ENCODE measurements around the gene DHDH.
"Not testable (repeated sequence)": the region's sequence is repeated elsewhere in the genome, so short reads cannot be mapped to it uniquely, and the experiment has no call there.

DHDH gene

GRCh38 chr19:48933382-48933932 is at the start of gene DHDH:
TSS of gene DHDH (plus strand) at chr19:48933699. CDS start at chr19:48933722, 23 bp downstream.
- peak; percentile 72 for DNase-seq

- DNase-seq: no peak
Measured at GRCh38 chr19:48883726-48884125, 49.8 kb upstream of the DHDH start.

- DNase-seq: no peak
Measured at GRCh38 chr19:48887861-48888612, 45.5 kb upstream of the DHDH start.

DNA sequence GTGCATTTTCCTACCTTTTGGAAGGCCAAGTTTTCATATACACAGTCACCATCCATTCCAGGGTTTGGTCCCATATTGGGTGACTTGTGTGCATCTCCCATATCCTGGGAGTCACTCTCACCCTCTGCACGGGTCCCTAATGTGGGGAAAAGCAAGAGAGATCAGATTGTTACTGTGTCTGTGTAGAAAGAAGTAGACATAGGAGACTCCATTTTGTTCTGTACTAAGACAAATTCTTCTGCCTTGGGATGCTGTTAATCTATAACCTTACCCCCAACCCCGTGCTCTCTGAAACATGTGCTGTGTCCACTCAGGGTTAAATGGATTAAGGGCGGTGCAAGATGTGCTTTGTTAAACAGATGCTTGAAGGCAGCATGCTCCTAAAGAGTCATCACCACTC is 44.0 kb upstream of the DHDH start:
- not testable (repeated sequence) for DNase-seq

DNA sequence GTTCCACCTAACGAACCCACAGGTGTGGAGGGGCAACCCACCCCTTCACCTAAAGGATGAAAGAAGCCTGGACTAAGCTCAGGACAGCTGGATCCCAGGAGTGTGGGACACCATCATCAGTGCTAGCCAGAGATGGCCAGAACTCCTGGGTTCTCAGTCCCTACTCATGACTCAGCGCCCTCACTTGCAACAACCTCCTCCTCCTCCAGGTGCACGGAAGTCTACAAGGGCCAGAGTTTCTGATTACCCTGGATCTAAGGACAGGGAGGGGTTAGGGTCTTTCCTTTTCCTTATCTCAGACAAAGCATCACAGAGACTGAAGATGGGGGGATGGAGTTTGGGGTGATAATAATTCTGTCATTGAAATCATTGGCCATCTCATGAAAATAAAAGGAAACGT is 42.9 kb upstream of the DHDH start:
- no peak for DNase-seq

- no peak for DNase-seq
Measured at GRCh38 chr19:48895226-48895625, 38.3 kb upstream of the DHDH start.

GRCh38 chr19:48896191-48896720 is 37.2 kb upstream of the DHDH start:
- DNase-seq: peak; percentile 57

DNA sequence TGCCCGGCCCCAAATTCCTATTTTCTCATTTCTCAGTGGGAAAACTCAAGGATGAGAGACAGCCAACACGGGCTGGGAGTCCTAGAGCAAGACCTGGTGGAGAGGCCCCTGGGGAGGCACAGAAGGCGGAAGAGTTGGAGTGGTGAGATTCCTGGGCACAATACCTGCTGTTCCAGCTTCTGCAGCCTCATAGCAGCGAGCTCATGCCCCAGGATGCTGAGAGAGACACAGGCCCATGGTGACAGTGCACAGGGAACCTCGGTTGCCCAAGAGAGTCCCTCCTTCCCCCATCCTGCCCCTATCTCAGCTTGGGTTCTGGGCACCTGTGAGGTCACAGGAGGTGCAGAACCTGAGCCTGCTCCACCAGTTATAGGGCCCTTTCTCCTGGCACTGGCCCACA is 36.3 kb upstream of the DHDH start:
- DNase-seq: no peak

DNA sequence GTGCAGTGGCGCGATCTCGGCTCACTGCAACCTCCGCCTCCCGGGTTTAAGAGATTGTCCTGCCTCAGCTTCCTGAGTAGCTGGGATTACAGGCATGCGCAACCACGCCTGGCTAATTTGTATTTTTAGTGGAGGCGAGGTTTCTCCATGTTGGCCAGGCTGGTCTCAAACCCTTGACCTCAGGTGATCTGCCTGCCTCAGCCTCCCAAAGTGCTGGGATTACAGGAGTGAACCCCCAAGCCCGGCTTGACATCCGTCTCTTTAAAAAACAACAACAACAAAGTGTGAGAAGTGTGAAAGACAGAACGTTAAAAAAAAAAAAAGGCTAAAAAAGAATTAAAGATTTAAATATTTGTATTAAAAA is 34.1 kb upstream of the DHDH start:
- not testable (repeated sequence) for DNase-seq

DNA sequence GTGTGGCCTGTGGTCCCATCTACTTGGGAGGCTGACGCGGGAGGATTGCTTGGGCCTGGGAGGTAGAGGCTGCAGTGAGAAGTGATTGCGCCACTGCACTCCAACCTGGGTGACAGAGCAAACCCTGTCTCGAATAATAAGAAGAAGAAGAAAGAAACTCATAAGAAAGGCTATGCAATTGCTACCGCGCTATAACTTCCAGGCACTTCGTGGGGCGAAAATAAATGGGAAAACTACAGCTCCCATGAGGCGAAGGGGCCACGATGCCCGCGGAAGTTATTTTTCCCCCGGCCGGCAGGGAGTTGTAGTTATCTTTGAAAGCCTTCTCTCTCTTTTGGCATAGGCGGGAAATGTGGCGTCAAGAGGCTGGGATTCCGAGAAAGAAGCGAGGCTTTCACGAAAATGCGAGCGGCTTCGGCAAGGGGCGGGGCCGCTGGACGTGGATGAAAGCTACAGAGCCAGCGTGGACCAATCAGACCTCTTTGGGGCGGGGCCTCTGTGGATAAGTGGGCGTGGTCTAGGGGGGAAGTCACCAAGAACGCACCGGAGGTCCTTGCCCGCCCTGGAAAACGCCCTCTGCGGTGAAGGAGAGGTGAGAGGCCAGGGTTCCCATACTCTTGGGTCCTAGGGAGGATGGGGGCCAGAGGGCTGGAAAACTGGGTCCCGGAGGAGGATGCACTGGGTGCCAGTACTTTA is 33.6 kb upstream of the DHDH start, which contains the start of gene NUCB1:
NUCB1 (plus strand) TSS at position 532 of the 696 bp plus-strand sequence. CDS start 485 bp downstream, outside the sequence.
- DNase-seq: peak; percentile 100

DNA sequence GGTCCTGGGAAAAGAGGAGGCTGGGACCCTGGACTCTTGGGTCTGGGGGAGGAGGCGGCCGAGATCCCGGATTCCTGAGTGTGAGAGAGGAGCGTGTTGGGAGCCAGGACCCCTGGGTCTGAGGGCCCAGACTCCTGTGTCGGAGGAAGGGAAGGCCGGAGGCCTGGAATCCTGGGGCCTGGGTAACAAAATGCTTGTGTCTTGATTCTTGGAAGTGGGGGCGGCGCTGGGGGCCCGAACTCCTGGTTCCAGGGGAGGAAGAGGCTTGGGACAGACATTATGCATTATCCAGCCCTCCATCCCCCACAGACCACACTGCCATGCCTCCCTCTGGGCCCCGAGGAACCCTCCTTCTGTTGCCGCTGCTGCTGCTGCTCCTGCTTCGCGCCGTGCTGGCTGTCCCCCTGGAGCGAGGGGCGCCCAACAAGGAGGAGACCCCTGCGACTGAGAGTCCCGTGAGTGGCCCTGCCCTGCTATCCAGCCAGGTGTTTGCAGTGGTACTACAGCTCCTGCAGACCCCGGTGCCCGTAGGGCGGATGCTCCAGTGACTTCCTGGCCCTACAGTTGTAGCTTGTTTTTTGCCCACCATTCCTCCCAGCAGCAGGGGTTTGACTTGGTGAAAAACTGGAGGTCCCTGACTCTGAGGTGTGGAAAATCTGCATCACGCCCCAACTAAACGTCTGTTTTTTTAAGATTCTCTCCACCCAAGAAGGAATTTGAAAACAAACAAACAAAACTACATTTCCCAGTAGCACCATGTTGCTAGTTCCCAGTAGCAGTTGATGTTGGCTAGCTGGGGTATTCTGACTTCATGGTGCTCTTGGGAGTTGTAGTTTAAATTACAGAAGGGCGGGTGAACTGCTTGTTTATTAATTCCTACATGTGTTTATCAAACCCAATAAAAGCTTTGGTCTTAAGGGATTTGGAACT is 32.8 kb upstream of the DHDH start:
- DNase-seq: peak; percentile 39

GRCh38 chr19:48902291-48902690 is 31.2 kb upstream of the DHDH start:
- DNase-seq: not testable (repeated sequence)

GRCh38 chr19:48903788-48904187 is 29.7 kb upstream of the DHDH start:
- DNase-seq: not testable (repeated sequence)

DNA sequence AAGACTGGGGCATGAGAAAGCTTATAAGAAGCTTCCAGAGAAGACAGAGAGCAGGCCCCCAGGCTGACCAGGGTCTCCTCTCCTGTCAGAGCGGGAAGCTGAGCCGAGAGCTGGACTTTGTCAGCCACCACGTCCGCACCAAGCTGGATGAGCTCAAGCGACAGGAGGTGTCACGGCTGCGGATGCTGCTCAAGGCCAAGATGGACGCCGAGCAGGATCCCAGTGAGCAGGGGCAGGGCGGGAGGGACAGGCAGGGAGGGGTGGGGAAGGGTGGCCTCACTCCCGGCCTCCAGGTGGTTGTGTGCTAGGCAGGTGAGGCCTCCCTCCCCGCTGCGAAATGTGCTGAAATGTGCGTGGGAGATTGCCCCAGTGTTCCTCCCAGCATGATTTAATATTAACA is 27.8 kb upstream of the DHDH start:
- no peak for DNase-seq

DNA sequence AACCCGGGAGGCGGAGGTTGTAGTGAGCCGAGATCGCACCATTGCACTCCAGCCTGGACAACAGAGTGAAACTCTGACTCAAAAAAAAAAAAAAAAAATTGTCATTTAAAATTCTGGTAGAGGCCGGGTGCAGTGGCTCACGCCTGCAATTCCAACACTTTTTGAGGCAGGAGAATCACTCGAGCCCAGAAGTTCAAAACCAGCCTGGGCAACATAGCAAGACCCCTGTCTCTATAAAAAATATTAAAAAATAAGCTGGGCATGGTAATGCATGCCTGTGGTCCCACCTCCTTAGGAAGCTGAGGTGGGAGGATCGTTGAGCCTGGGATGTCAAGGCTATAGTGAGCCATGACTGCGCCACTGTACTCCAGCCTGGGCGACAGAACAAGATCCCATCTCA is 27.2 kb upstream of the DHDH start:
- no peak for DNase-seq

DNA sequence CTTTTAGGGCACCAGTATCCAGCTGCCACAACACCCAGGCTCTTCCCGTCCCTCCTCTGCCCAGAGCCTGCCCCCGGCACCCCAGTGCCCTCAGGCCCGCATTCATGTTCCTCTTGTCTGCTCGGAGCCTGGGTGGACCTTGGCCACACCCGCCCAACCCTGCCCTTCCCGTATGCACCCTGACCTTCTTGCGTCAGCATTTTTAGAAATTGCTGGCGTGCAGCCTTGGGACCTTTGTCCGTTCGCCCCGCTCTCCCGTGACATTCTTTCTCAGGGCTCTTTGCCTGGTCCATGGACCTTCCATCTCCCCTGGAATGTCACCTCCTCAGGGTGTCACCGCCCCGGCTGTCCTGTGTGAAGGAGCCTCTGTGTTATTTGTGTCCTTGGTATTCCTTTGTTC is 25.8 kb upstream of the DHDH start:
- DNase-seq: no peak

GRCh38 chr19:48909424-48910077 is 23.9 kb upstream of the DHDH start:
- not testable (repeated sequence) for DNase-seq

DNA sequence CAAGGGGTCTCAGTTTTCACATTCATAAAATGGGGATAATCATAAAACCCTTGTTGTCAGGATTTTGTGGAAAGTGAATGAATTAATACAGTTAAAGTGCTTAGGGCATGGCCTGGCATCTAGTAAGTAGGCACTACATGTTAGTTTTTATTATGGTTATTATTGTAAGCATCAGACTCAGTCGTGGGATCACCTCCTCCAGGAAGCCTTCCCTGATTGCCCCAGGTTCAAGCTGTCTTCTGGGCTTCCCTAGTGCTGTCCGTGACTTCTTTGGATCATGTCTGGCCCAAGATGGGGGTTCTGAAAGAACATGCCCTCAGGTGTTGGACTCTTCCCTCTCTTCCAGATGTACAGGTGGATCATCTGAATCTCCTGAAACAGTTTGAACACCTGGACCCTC is 22.7 kb upstream of the DHDH start:
- DNase-seq: no peak

- no peak for DNase-seq
Measured at GRCh38 chr19:48913114-48913889, 20.2 kb upstream of the DHDH start.

- DNase-seq: no peak
Measured at GRCh38 chr19:48914181-48914580, 19.3 kb upstream of the DHDH start.

DNA sequence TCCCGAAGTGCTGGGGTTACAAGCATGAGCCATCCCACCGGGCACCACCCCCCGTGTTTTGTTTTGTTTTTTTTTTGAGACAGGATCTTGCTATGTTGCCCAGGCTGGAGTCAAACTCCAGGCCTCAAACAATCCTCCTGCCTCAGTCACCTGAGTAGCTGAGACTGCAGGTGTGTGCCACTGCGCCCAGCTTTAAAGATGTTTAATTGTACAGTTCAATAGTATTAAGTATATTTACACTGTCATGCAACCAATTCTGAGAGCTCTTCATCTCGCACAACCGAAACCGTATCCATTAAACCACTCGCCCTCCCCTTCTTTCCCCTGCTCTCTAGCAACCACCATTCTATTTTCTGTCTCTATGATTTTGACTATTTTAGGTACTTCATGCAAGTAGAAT is 17.7 kb upstream of the DHDH start:
- DNase-seq: no peak

Measured in right hindlimb (tissue), 1 donor.